ENCODE results near the gene KRTAP10-4.
"Not testable (repeated sequence)": the region's sequence is repeated elsewhere in the genome, so short reads cannot be mapped to it uniquely, and the experiment has no call there.

Gene KRTAP10-4

GRCh38 chr21:44579056-44579832 lies 5.7 kb downstream of the KRTAP10-4 start:
- DNase-seq (ENCODE audit: low read depth in 2 of 2), result no peak

GRCh38 chr21:44579833-44580144 lies 6.3 kb downstream of the KRTAP10-4 start:
- no peak for DNase-seq (ENCODE audit: low read depth in 2 of 2)

GRCh38 chr21:44580231-44580821 lies 6.8 kb downstream of the KRTAP10-4 start, which contains the start of gene KRTAP10-5:
Gene KRTAP10-5 (minus strand): TSS chr21:44580604. CDS start chr21:44580578, 26 bp downstream.
- not testable (repeated sequence) for DNase-seq (ENCODE audit: low read depth in 2 of 2)

GRCh38 chr21:44581158-44581557 lies 7.6 kb downstream of the KRTAP10-4 start:
- DNase-seq (ENCODE audit: low read depth in 2 of 2), result no peak

- no peak for DNase-seq (ENCODE audit: low read depth in 2 of 2)
These were observed 8.5 kb downstream of the KRTAP10-4 start for GRCh38 chr21:44582055-44582454.

- DNase-seq (ENCODE audit: low read depth in 2 of 2), result no peak
These were observed 9.7 kb downstream of the KRTAP10-4 start for GRCh38 chr21:44583089-44583799.

GRCh38 chr21:44583800-44584147 lies 10.2 kb downstream of the KRTAP10-4 start:
- DNase-seq (ENCODE audit: low read depth in 2 of 2), result no peak

- DNase-seq (ENCODE audit: low read depth in 2 of 2), result no peak
These were observed 12.4 kb downstream of the KRTAP10-4 start for GRCh38 chr21:44585892-44586291.

GRCh38 chr21:44589094-44589493 lies 15.6 kb downstream of the KRTAP10-4 start:
- DNase-seq (ENCODE audit: low read depth in 2 of 2), result no peak

- no peak for DNase-seq (ENCODE audit: low read depth in 2 of 2)
These were observed 16.2 kb downstream of the KRTAP10-4 start for GRCh38 chr21:44589586-44590305.

- no peak for DNase-seq (ENCODE audit: low read depth in 2 of 2)
These were observed 16.8 kb downstream of the KRTAP10-4 start for GRCh38 chr21:44590311-44590721.

- not testable (repeated sequence) for DNase-seq (ENCODE audit: low read depth in 2 of 2)
These were observed 17.6 kb downstream of the KRTAP10-4 start for GRCh38 chr21:44590897-44591800.

- DNase-seq (ENCODE audit: low read depth in 2 of 2), result not testable (repeated sequence)
These were observed 18.2 kb downstream of the KRTAP10-4 start for GRCh38 chr21:44591801-44592130.

- DNase-seq (ENCODE audit: low read depth in 2 of 2), result no peak
These were observed 19.1 kb downstream of the KRTAP10-4 start, which contains the start of gene KRTAP10-6 for GRCh38 chr21:44592446-44593311. Gene KRTAP10-6 (minus strand): TSS chr21:44592505. CDS start chr21:44592484, 21 bp downstream.

- DNase-seq (ENCODE audit: low read depth in 2 of 2), result no peak
These were observed 20.3 kb downstream of the KRTAP10-4 start for GRCh38 chr21:44593598-44594405.

GRCh38 chr21:44594406-44594916 lies 20.9 kb downstream of the KRTAP10-4 start:
- no peak for DNase-seq (ENCODE audit: low read depth in 2 of 2)

- DNase-seq (ENCODE audit: low read depth in 2 of 2), result no peak
These were observed 22.0 kb downstream of the KRTAP10-4 start for GRCh38 chr21:44595524-44595923.

GRCh38 chr21:44596068-44596725 lies 22.7 kb downstream of the KRTAP10-4 start:
- no peak for DNase-seq (ENCODE audit: low read depth in 2 of 2)

GRCh38 chr21:44598061-44598460 lies 24.5 kb downstream of the KRTAP10-4 start:
- no peak for DNase-seq (ENCODE audit: low read depth in 2 of 2)

All from stimulated activated CD4-positive, alpha-beta T cell treated with anti-CD3 and anti-CD28 coated beads, Interleukin-15, amount 100 ng/mL, for 48 hours (primary cell).